Heart right ventricle (tissue), 16 donors: ENCODE measurements around the gene GTPBP6. TPM values are rescaled to one million over a fixed set of nuclear protein-coding genes. Genes with fewer than 3 reads are reported as not detected.
"Not testable (repeated sequence)": the region's sequence is repeated elsewhere in the genome, so short reads cannot be mapped to it uniquely, and the experiment has no call there.

Source experiments
- ATAC-seq, 8 donors: fragments of 200-7000 bp; cut with Tn5 transposase; one replicate each; pipeline ENCODE4 v1.9.1; 2020; ENCODE audit warnings: mild to moderate bottlenecking in 8 of 8, moderate library complexity in 8 of 8, moderate number of reproducible peaks in 1 of 8
- DNase-seq, 2 donors: peaks; one replicate each; pipeline ENCODE4 v3.0.0-alpha.2; 2020
- H3K27ac ChIP-seq, 10 donors: fragments of 200-600 bp; sonication (generic) in 2 of 10; one replicate each; pipeline versions ENCODE4 v1.5.0 to v1.8.0; 2020 to 2022; ENCODE audit warnings: mild to moderate bottlenecking in 3 of 10
- H3K27me3 ChIP-seq, 7 donors: fragments of 200-600 bp; one replicate each; pipeline ENCODE4 v1.8.0; 2021 to 2022; ENCODE audit warnings: mild to moderate bottlenecking in 2 of 7
- H3K36me3 ChIP-seq, 9 donors: fragments of 200-600 bp; sonication (generic) in 1 of 9; one replicate each; pipeline versions ENCODE4 v1.5.0 to v1.8.0; 2020 to 2022; ENCODE audit warnings: mild to moderate bottlenecking in 2 of 9
- H3K4me1 ChIP-seq, 9 donors: fragments of 200-600 bp; sonication (generic) in 1 of 9; one replicate each; pipeline versions ENCODE4 v1.5.0 to v1.8.0; 2020 to 2022; ENCODE audit warnings: mild to moderate bottlenecking in 4 of 9
- H3K4me3 ChIP-seq, 10 donors: fragments of 200-600 bp; sonication (generic) in 2 of 10; one replicate each; pipeline versions ENCODE4 v1.5.0 to v1.8.0; 2020 to 2022; ENCODE audit warnings: mild to moderate bottlenecking in 7 of 10, moderate library complexity in 2 of 10
- H3K9me3 ChIP-seq, 11 donors: fragments of 200-600 bp in 10 of 11; sonication (generic) in 2 of 11; one replicate each; pipeline versions ENCODE4 v1.5.0 to v1.8.0; 2013 to 2022; ENCODE audit warnings: mild to moderate bottlenecking in 2 of 11, control low read depth in 1 of 11, moderate library complexity in 1 of 11
- CTCF ChIP-seq, 9 donors: fragments of 200-600 bp; sonication (generic) in 2 of 9; IDR thresholded peaks; one replicate each; pipeline versions ENCODE4 v1.5.0 to v1.8.0; 2021 to 2022; ENCODE audit warnings: antibody characterized with exemption in 9 of 9, mild to moderate bottlenecking in 5 of 9, moderate library complexity in 1 of 9
- WGBS, 2 donors: extraction: QIAGEN DNeasy Blood & Tissue Kit; methylation state at CpG; one replicate each; pipeline ENCODE4 v1.1.7; 2013; ENCODE audit warnings: inconsistent platforms in 1 of 2; 5-methylcytosine and 5-hydroxymethylcytosine counted together
- intact Hi-C, 10 donors: fragments of 100-400 bp; cut with DNase I; formaldehyde crosslinking; loops; one replicate each; pipeline versions ENCODE4 v1.11.1 to v1.14.2; 2022
- polyA plus RNA-seq, 2 donors: library from polyadenylated mRNA; stranded (reverse); fragments of 200-250 nt; gene quantifications; one replicate each; pipeline ENCODE4 v1.2.3, GENCODE V29; 2013
- total RNA-seq, 10 donors: library from RNA; stranded (reverse); fragmentation: NEBNext Ultra II Directional in 3 of 10; extraction: Animal tissue kit (Norgen Biotek cat#: 25700) in 3 of 10; gene quantifications; one replicate each; pipeline versions ENCODE4 v1.2.1 to v1.2.4, GENCODE V29; 2021 to 2023
- donor health status: Arrhythmogenic right ventricular cardiomyopathy.
- donor health status: ischemic (EF 13 %, LVEDD 7.1; RV severe dilation, severe dysfunction).
- donor health status: healthy with polysubstance abuse.
- donor health status: DM: no; HTN: yes; CAD: no.
- donor health status: DM: no; HTN: no; CAD: no.
- donor health status: ischemic (EF 25% LVEDD 6.9; RV normal size, moderate dysfunction).
- donor health status: ischemic (EF 25% LVEDD 5.7; RV mildly dilated, moderate dysfunction).
- donor health status: healthy.
- donor health status: DM: yes; HTN: yes; CAD: no.
- donor health status: Ischemic cardiomyopathy.
- donor health status: ischemic (EF 35%, LVEDD 5.7; RV mildly dilated, moderate dysfunction).
- donor health status: nonischemic (EF 11% LVEDD 7.7; RV severe dilation, severe dysfunction).
- donor health status: DM: yes; HTN: yes; CAD: no.
- donor health status: PGD.
- donor health status: ischemic (EF 29% LVEDD 5.4; RV normal size, mild dysfunction).
- donor health status: nonischemic (EF 23%, LVEDD 6.1; RV moderate dilation, normal function).

Gene GTPBP6
- total and polyA plus RNA-seq, 12 donors: 29.8 to 103 (median 46.3) TPM

GRCh38 chrX:281166-281999 lies 37.2 kb downstream of the GTPBP6 start, which contains the start of gene PLCXD1:
Gene PLCXD1, plus strand, starts transcription at chrX:281381. Its CDS starts 2,807 bp downstream, at chrX:284188.
- Histone ChIP-seq H3K27me3 (peaks cover 0 to 6% (median 0%) of the 10 kb centered on the region in 7 donors), H3K4me1 (peaks cover 0 to 27% (median 7%) of the 10 kb centered on the region in 9 donors), H3K9me3 (no peaks in the 10 kb centered on the region), H3K27ac (peak within 1 kb of the TSS in 2 of 10 donors; percentile 2 to 14), H3K4me3 (peak within 1 kb of the TSS in 6 of 10 donors; percentile 18 to 37 (median 32)), H3K36me3 (peaks cover 0 to 9% (median 0%) of the 10 kb centered on the region in 9 donors)
- intact Hi-C loops: no loop called here
- no peak for TF ChIP-seq CTCF (IDR thresholded peaks at IDR 0.05)
- DNase-seq (no peak), ATAC-seq (no peak)
- WGBS, 2 donors: 32 to 40% methylated on average over 25 of the region's 25 CpGs

- peak overlapping the region in 4 of 10 donors; percentile 30 to 37 (median 35) for H3K4me3 ChIP-seq
- H3K27ac ChIP-seq, DNase-seq, intact Hi-C loops, H3K36me3 ChIP-seq, H3K9me3 ChIP-seq, ATAC-seq: not testable (repeated sequence)
- peaks cover 0 to 34% (median 9%) of the 10 kb centered on the region in 9 donors for H3K4me1 ChIP-seq
- peaks cover 0 to 12% (median 0%) of the 10 kb centered on the region in 7 donors for H3K27me3 ChIP-seq
- WGBS, 2 donors: 0 to 19% methylated on average over 1 to 15 of the region's 24 CpGs
These were observed 37.9 kb downstream of the GTPBP6 start for GRCh38 chrX:280722-281121.

- Histone ChIP-seq H3K27me3 (peaks cover 0 to 14% (median 0%) of the 10 kb centered on the region in 7 donors), H3K4me1 (peaks cover 0 to 40% (median 14%) of the 10 kb centered on the region in 9 donors)
- not testable (repeated sequence) for H3K4me3 ChIP-seq, ATAC-seq, H3K9me3 ChIP-seq, H3K36me3 ChIP-seq, DNase-seq, H3K27ac ChIP-seq
- WGBS, 2 donors: 69 to 81% methylated on average over 33 to 40 of the region's 45 CpGs
- intact Hi-C loops: loop anchor here in 1 of 10 donors (5.0 kb wide), 1 partner anchor 37 kb away; the partner anchor contains the start of gene GTPBP6
These were observed 38.6 kb downstream of the GTPBP6 start for GRCh38 chrX:279757-280604.

- Histone ChIP-seq H3K27ac (peak overlapping the region in 4 of 10 donors; percentile 50 to 82 (median 68)), H3K27me3 (peaks cover 0 to 14% (median 0%) of the 10 kb centered on the region in 7 donors), H3K4me3 (peak overlapping the region; percentile 47 to 65 (median 57)), H3K4me1 (peaks cover 0 to 26% (median 14%) of the 10 kb centered on the region in 9 donors), H3K36me3 (no peaks in the 10 kb centered on the region), H3K9me3 (no peaks in the 10 kb centered on the region)
- intact Hi-C loops: loop anchor here in 1 of 10 donors (5.0 kb wide), 1 partner anchor 41 kb away; the partner anchor contains the start of gene GTPBP6
- ATAC-seq (peak; percentile 18 to 63 (median 40)), DNase-seq (peak in 1 of 2 donors; percentile 37)
- no peak for TF ChIP-seq CTCF (IDR thresholded peaks at IDR 0.05)
- 4 to 9% methylated on average over 49 of the region's 49 CpGs for WGBS, 2 donors
These were observed 41.9 kb downstream of the GTPBP6 start for GRCh38 chrX:276581-277201.
